Psoas muscle (tissue), 8 donors: ENCODE results near the gene PID1. TPM values are rescaled to one million over a fixed set of nuclear protein-coding genes. Genes with fewer than 3 reads are reported as not detected.

Experiments used
- ATAC-seq, 4 donors: fragments of 200-7000 bp; cut with Tn5 transposase; one replicate each; pipeline ENCODE4 v1.9.1; 2020; ENCODE audit warnings: moderate library complexity in 3 of 4, mild to moderate bottlenecking in 2 of 4
- DNase-seq, 2 donors: peaks; one replicate each; pipeline ENCODE4 v3.0.0-alpha.2; 2020
- H3K27ac ChIP-seq: fragments of 200-600 bp; one replicate; pipeline ENCODE4 v1.8.0; 2022
- H3K27me3 ChIP-seq, 3 donors: fragments of 200-600 bp in 1 of 3; one replicate each; pipeline versions ENCODE4 v1.6.1 to v1.8.0; 2013 to 2022; ENCODE audit warnings: low read length in 2 of 3, mild to moderate bottlenecking in 2 of 3, moderate library complexity in 1 of 3; ENCODE audit not compliant: insufficient read depth in 3 of 3
- H3K36me3 ChIP-seq, 2 donors: fragments of 200-600 bp in 1 of 2; one replicate each; pipeline versions ENCODE4 v1.6.1 to v1.8.0; 2013 to 2022; ENCODE audit warnings: low read depth in 1 of 2, mild to moderate bottlenecking in 1 of 2, moderate library complexity in 1 of 2; ENCODE audit not compliant: insufficient read depth in 1 of 2
- H3K4me1 ChIP-seq: fragments of 200-600 bp; one replicate; pipeline ENCODE4 v1.8.0; 2022
- H3K4me3 ChIP-seq: fragments of 200-600 bp; one replicate; pipeline ENCODE4 v1.8.0; 2022; ENCODE audit warnings: mild to moderate bottlenecking
- H3K9me3 ChIP-seq: fragments of 200-600 bp; one replicate; pipeline ENCODE4 v1.8.0; 2022
- CTCF ChIP-seq: fragments of 200-600 bp; IDR thresholded peaks from one replicate; pipeline ENCODE4 v1.8.0; 2022; ENCODE audit warnings: antibody characterized with exemption
- WGBS, 3 donors: extraction: QIAGEN DNeasy Blood & Tissue Kit; methylation state at CpG; one replicate each; pipeline versions ENCODE4 v1.1.6 to v1.1.7; 2013; 5-methylcytosine and 5-hydroxymethylcytosine counted together
- intact Hi-C, 2 donors: fragments of 100-400 bp; cut with DNase I; formaldehyde crosslinking; loops; one replicate each; pipeline versions ENCODE4 v1.11.0 to v1.14.2; 2022
- polyA plus RNA-seq, 3 donors: library from polyadenylated mRNA; stranded (reverse); fragments of 200-250 nt; gene quantifications; one replicate each; pipeline ENCODE4 v1.2.3, GENCODE V29; 2013
- total RNA-seq, 4 donors: library from RNA; stranded (reverse); fragmentation: NEBNext Ultra II Directional in 2 of 4; extraction: Animal tissue kit (Norgen Biotek cat#: 25700) in 2 of 4; gene quantifications; one replicate each; pipeline versions ENCODE4 v1.2.1 to v1.2.4, GENCODE V29; 2021 to 2023
- donor health status: healthy with polysubstance abuse.
- donor health status: DM: no; HTN: no; CAD: no; lungs with moderate emphysema.
- donor health status: Bipolar disorder and iron deficiency.
- donor health status: healthy.
- donor health status: DM: yes; HTN: yes; CAD: no.
- donor health status: DM: no; HTN: no; CAD: no.
- donor health status: DM: no; HTN: no; CAD: no.
- donor health status: DM: yes; HTN: yes; CAD: no.

Gene PID1
- total and polyA plus RNA-seq, 7 donors = 4.3 to 10.6 (median 6.6) TPM

DNA sequence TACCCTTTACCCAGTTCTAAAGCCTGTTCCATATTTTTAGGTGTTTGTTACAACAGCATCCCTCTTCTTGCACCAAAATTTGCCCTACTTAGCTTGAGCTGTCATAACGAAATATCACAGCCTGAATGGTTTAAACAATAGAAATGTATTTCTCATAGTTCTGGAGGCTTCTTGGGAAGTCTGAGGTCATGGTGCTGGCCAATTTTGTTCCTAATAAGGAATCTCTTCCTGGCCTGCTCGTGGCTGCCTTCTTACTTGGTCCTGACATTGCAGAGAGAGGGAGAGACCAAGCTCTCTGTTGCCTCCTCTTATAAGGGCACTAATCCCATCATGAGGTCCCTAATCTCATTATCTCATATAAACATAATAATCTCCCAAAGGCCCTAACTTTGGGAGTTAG is 267.8 kb downstream of the PID1 start:
- Histone ChIP-seq H3K4me1 (no peaks in the 10 kb centered on the region), H3K36me3 (no peaks in the 10 kb centered on the region), H3K27me3 (no peaks in the 10 kb centered on the region), H3K9me3 (no peaks in the 10 kb centered on the region), H3K4me3 (no peak overlapping the region), H3K27ac (no peak overlapping the region)
- 24 to 42% (median 31%) methylated on average over 2 of the region's 2 CpGs for WGBS, 3 donors
- ATAC-seq (no peak), DNase-seq (no peak)
- intact Hi-C loops = no loop called here
- no peak for TF ChIP-seq CTCF

DNA sequence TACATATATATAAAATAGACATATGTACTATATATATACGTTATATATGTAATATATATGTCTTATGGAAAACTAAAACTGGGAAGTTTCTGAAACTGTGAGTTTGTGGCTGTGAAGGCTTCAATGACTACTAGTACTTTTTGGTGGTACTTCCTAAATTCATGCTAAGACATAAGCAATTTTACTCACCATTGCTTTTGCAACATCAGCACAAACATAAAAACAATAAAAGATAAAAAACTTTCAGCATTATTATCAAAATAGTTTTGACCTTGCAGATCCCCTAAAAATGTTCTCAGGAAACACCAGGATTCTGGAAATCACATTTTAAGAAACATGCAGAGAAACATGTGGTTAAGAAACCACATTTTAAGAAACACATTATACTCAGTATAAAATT is 269.9 kb downstream of the PID1 start:
- intact Hi-C loops = no loop called here
- no peak overlapping the region for H3K27ac ChIP-seq
- H3K4me1 ChIP-seq = no peaks in the 10 kb centered on the region
- DNase-seq = no peak
- 48 to 67% (median 65%) methylated on average over 1 of the region's 1 CpG for WGBS, 3 donors
- no peaks in the 10 kb centered on the region for H3K9me3 ChIP-seq
- no peak for ATAC-seq
- no peaks in the 10 kb centered on the region for H3K36me3 ChIP-seq
- no peak overlapping the region for H3K4me3 ChIP-seq
- H3K27me3 ChIP-seq = no peaks in the 10 kb centered on the region
- no peak for TF ChIP-seq CTCF

DNA sequence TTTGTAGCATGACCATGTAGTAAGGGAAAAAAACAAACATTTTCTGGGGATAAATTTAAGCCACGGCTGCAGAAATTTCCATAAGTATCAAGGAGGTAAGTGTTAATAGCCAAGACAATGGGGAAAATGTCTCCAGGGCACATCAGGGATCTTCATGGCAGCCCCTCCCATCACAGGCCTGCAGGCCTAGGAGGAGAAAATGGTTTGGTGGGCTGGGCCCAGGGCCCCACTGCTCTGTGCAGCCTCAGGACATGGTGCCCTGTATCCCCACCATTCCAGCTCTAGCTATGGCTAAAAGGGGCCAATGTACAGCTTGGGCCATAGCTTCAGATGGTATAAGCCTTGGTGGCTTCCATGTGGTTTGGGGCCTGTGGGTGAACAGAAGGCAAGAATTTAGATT is 271.8 kb downstream of the PID1 start:
- Histone ChIP-seq H3K27me3 (no peaks in the 10 kb centered on the region), H3K4me1 (no peaks in the 10 kb centered on the region), H3K9me3 (no peaks in the 10 kb centered on the region), H3K36me3 (no peaks in the 10 kb centered on the region), H3K27ac (no peak overlapping the region), H3K4me3 (no peak overlapping the region)
- TF ChIP-seq CTCF = no peak
- WGBS, 3 donors = 69 to 86% (median 74%) methylated on average over 1 of the region's 1 CpG
- DNase-seq (no peak), ATAC-seq (no peak)
- intact Hi-C loops = no loop called here

- no peaks in the 10 kb centered on the region for H3K27me3 ChIP-seq
- no peak for ATAC-seq
- H3K4me3 ChIP-seq = no peak overlapping the region
- 60 to 67% (median 64%) methylated on average over 3 of the region's 3 CpGs for WGBS, 3 donors
- H3K27ac ChIP-seq = no peak overlapping the region
- H3K4me1 ChIP-seq = no peaks in the 10 kb centered on the region
- intact Hi-C loops = no loop called here
- H3K36me3 ChIP-seq = no peaks in the 10 kb centered on the region
- no peak for DNase-seq
- no peak for TF ChIP-seq CTCF
- no peaks in the 10 kb centered on the region for H3K9me3 ChIP-seq
Measured at GRCh38 chr2:228988786-228989185, 282.3 kb downstream of the PID1 start.

GRCh38 chr2:228987441-228988155 is 283.5 kb downstream of the PID1 start:
- H3K4me3 ChIP-seq = no peak overlapping the region
- H3K27me3 ChIP-seq = no peaks in the 10 kb centered on the region
- H3K4me1 ChIP-seq = no peaks in the 10 kb centered on the region
- TF ChIP-seq CTCF = no peak
- intact Hi-C loops = no loop called here
- H3K36me3 ChIP-seq = no peaks in the 10 kb centered on the region
- WGBS, 3 donors = 36 to 43% (median 40%) methylated on average over 2 of the region's 2 CpGs
- H3K27ac ChIP-seq = no peak overlapping the region
- ATAC-seq (no peak), DNase-seq (no peak)
- H3K9me3 ChIP-seq = no peaks in the 10 kb centered on the region
